ENCODE measurements around the gene SLC23A2.
"Not testable (repeated sequence)": the region's sequence is repeated elsewhere in the genome, so short reads cannot be mapped to it uniquely, and the experiment has no call there.

The SLC23A2 gene

DNA sequence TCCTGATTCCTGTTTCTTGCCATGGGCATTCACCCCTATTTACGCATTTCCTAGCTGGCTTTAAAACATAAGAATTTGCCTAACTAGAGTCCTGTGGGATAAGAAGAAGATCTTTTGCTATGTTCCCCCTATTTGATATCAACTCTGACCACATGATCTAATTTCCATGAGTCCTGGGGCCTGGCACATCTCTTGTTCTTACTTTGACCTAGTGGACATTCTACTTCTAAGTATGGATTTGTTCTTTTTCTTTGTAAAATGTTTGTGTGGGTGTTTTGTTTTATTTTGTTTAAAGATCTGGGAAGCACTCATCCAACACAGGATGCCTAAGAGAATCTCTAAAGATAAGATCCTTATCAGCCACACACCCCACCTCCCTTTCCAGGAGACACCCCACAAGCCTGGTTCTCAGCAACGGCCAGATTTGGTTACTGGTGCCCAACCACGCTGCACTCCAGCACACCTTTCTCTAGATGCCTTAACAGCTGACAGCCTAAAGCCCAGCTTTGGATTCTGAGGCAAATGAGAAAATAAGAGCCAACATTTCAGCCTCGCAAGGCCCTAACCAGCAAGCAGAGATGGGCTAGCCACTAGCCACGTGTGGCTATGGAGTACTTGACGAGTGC, 74.7 kb downstream of the SLC23A2 start:
- DNase-seq: no peak

- no peak for DNase-seq
Observed at GRCh38 chr20:4925842-4926530, 75.3 kb downstream of the SLC23A2 start.

- no peak for DNase-seq
Observed at GRCh38 chr20:4924446-4924845, 76.9 kb downstream of the SLC23A2 start.

GRCh38 chr20:4924032-4924431, 77.3 kb downstream of the SLC23A2 start:
- DNase-seq: no peak

DNA sequence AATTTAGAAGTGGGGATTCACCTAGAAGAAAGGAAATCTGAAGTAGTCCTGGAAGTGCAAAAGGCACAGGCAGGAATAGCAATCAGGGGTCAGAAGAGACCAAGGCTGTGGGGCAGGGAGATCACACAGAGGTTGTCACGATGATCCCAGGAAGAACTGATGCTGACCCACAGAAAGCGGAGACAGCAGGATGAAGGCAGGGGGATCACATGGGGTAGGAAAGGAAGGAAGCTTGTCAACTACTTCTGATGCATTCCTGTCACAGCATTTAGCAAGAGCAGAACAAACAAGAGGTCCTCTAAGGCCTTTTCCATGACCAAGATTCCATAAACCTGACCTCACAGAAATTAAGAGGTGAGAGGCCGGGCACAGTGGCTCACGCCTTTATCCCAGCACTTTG, 79.1 kb downstream of the SLC23A2 start:
- no peak for DNase-seq

- DNase-seq: not testable (repeated sequence)
Observed at GRCh38 chr20:4921271-4921670, 80.0 kb downstream of the SLC23A2 start.

- DNase-seq: no peak
Observed at GRCh38 chr20:4920655-4921054, 80.7 kb downstream of the SLC23A2 start.

- DNase-seq: no peak
Observed at GRCh38 chr20:4920131-4920530, 81.2 kb downstream of the SLC23A2 start.

- no peak for DNase-seq
Observed at GRCh38 chr20:4919047-4919704, 82.1 kb downstream of the SLC23A2 start.

- no peak for DNase-seq
Observed at GRCh38 chr20:4918473-4918872, 82.8 kb downstream of the SLC23A2 start.

DNA sequence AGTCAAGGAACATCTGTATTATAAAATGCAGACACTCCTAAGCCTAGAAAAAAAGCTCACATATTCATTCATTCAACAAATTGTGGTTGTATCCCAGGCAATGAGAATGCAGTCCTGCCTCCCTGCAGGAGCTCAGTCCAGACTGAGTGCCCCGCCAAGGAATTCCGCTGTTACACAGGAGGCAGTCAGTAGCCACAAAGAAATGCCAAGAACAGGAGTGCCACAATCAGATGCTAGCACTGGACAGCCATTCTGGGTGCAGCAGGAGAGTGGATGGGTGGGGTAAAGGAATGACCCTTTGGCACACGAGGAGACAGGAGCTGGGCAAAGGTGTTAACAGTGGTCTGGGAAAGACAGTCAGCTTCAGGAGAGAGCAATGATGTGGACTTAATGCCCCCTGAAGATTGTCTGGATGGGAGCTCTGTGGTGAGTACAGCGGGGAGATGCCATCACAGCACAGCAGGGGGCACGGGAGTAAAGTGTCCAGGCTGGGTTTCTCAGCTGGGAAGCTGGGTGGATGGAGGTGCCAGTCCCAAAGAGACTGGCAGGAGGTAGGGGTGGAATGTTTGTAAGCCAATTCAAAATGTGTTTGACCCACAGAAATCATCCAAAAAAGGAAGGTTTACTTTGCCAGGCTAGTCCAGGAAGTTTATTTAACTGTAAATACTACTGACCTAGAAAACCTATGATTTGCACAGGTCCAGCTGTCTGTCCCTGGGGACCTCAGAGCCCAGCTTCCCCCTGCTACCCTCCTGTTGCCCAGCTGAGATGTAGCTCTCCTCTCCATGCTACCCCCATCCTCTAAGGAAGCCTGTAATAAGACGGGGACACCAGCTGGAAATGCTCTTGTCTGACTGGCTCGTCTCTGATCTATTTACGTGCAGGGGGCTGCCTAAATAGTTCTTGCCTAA, 84.1 kb downstream of the SLC23A2 start:
- DNase-seq: no peak

GRCh38 chr20:4913147-4913546, 88.2 kb downstream of the SLC23A2 start:
- no peak for DNase-seq

DNA sequence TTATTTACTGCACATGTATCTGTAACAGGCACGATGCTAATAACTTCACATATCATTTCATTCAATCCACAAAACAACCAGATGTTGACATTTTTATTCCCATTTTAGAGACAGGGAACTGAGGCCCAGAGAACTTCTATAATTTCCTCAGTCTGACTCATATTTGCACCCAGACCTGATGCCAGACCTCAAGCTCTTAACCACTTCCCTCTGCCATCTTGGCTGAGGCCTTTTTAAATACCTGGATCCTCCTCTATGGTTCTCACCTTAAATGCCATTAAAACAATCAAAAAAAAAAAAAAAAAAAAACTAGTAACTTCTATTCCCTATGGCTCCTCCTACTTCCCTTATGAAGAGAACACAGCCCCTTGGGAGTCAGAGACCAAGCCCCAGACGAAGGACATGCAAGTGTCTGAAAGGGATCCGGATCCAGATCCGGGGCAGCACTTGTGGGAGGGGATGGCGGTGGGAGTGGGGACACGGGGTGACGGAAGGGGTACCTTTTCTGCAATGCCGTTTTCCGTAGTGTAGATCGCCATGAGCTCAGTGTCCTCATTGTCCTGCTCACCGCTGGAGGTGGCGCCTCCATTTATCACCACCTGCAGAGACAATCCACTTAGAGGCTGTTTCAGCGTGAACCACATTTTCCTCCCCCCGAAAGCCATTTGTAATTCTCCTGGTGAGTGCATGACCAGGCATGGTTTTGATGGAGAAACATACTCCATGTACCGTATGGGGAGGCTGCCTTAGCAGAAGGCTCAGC, 88.7 kb downstream of the SLC23A2 start:
- DNase-seq: no peak

DNA sequence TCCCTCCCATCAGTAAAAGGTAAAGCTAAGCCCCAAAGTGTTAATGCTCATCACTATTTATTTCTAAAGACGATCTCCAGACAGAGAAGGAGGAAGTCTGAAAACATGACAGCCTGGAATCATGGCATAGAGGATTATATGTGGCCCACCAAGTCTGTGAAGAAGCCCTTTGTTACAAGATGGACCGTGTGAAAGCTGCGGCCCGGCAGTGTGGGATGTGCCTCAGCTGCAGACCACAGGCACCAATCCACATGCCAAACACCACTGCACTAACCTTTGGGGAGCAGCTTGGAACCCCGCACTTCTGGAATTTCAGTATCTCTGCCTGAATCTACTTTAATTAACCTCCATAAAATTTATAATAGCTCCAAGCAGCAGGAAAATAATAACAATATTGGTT, 90.4 kb downstream of the SLC23A2 start:
- no peak for DNase-seq

- DNase-seq: no peak
Observed at GRCh38 chr20:4905613-4906012, 95.7 kb downstream of the SLC23A2 start.

DNA sequence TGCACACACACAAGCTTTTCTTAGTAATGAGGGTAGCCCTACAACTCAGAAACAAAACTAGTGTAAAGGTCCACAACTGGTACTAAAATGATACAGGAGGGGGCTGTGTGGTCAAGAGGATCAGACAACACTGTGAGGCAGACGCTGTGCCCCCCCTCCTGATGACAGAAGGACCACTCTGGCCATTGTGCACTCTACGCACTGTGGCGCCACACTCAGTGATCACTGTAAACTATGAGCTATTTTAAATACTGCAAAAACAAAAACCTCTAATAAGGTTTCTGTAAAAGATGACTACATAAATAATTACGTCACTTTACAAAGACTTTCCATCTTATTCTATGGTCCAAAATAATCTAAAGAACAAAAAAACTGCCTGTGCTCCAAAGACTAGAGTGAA, 96.1 kb downstream of the SLC23A2 start:
- no peak for DNase-seq

- no peak for DNase-seq
Observed at GRCh38 chr20:4904127-4904860, 97.0 kb downstream of the SLC23A2 start.

DNA sequence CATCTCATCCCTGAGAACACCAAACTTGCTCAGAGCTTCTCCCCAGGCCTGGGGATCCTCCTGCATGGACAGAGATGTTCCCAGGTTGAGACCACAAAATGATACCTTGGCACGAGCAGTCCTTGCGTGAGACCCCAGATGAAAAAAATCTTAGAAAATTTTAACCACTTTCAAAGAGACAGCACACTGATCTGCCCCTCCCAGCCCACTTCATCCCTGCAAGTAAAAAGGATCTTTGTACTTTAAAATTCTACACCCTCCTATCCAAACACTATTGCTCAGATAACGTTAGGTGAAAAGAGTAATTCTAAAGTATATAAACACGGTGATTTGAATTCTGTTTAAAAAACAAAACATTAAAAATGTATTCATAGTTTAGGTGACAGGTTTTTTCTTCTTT, 98.5 kb downstream of the SLC23A2 start:
- no peak for DNase-seq

GRCh38 chr20:4901031-4901818, 100.1 kb downstream of the SLC23A2 start:
- DNase-seq: no peak

DNA sequence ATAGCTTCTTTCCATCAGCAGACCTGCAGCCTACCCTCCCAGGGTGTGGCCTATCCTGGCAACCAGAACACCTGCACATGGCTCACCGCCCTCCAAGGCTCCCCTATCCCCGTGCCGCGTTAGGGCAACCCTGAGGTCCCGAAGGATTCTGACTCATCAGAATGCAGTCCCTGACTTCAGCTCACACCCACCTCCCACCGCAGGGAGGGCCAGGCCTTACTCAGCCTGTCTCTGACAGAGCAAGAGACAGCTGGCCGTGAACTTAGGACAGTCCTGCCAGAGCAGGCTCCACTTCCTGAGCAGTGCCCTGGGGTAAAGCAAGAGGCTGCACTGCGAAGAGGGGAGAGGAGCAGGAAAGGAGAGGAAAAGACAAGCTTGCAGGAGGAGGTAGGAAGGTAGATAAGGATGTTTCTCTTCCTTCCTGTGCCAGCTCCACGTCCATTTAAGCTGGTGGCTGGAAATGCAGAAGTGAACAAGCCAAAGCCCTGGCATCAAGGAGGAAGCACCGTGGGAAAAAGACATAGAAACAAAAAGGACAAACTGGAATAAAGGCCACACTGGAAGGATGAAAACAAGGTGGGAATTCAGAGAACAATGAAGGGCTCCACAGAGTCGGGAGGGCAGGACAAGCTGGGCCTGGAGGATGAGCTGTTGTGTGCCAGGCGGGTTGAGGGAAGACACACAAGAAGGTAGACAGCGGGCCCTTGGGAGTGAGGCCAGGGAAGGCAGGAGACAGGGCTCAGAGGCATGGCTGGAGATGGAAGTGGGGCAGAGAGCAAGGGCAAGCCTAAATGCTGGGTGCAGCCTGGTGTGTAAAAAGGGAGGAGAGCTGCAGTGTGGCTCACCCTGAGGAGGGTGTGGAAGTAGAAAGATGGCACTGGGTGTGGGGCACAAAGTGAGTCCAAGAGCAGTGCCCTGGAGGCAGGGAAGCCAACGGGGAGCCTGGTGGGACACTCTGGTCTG, 102.7 kb downstream of the SLC23A2 start:
- DNase-seq: no peak
